GM12892 (cell line): ENCODE results near the gene ANXA4.

Experiments
- POLR2A ChIP-seq: IDR thresholded peaks from 2 replicates; pipeline ENCODE4 v1.6.1; 2011; ENCODE audit warnings: low read depth, low read length, control low read depth
- POLR2AphosphoS5 ChIP-seq: IDR thresholded peaks from 2 replicates; pipeline ENCODE4 v1.6.1; 2011; ENCODE audit warnings: low read depth, low read length, control low read depth

DNA sequence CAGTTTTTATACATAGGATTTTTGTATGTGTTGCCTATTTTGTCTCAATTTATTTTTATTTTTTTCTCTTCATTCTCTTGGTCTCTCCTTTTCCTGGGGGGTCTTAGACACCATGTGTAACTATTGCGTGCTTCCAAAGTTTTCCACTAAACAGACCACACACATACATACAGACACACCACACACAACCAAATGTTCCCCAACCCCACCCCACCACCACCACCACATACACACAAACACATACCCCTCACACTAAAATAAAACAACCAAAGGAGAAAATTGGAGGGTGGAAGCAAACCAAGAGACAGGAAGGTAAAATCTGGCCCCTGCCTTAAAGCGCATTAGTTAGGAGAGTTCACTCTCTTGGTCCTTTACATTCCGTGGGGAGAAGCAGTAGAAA lies 30.0 kb upstream of the ANXA4 start:
- TF ChIP-seq POLR2A (no peak), POLR2AphosphoS5 (no peak)
